Prostate gland (tissue), 1 donor: ENCODE results near the gene ZNRF3.

Experiments
- POLR2A ChIP-seq: fragments of 450-650 bp; IDR thresholded peaks from one replicate; pipeline ENCODE4 v1.6.1; 2016; ENCODE audit warnings: antibody characterized with exemption, mild to moderate bottlenecking
- POLR2AphosphoS5 ChIP-seq: sonication (generic); formaldehyde crosslinking; IDR thresholded peaks from one replicate; pipeline ENCODE4 v1.6.1; 2017; ENCODE audit warnings: antibody characterized with exemption

DNA sequence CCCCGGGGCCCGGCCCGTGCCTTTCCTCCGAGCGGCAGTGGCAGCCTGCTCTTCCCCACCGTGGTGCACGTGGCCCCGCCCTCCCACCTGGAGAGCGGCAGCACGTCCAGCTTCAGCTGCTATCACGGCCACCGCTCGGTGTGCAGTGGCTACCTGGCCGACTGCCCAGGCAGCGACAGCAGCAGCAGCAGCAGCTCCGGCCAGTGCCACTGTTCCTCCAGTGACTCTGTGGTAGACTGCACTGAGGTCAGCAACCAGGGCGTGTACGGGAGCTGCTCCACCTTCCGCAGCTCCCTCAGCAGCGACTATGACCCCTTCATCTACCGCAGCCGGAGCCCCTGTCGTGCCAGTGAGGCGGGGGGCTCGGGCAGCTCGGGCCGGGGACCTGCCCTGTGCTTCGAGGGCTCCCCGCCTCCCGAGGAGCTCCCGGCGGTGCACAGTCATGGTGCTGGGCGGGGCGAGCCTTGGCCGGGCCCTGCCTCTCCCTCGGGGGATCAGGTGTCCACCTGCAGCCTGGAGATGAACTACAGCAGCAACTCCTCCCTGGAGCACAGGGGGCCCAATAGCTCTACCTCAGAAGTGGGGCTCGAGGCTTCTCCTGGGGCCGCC is 166.4 kb downstream of the ZNRF3 start:
- no peak for TF ChIP-seq POLR2A
- TF ChIP-seq POLR2AphosphoS5 = no peak
